GM18951 (cell line): ENCODE results near the gene PSMB3.

ENCODE experiments used
- POLR2A ChIP-seq: IDR thresholded peaks from 4 replicates; pipeline ENCODE4 v1.6.1; 2011; ENCODE audit warnings: mild to moderate bottlenecking; ENCODE audit not compliant: insufficient read length, insufficient read depth; ENCODE audit errors: extremely low read depth
- in situ Hi-C: fragments of 300-500 bp; cut with MboI; formaldehyde crosslinking; loops from one replicate; pipeline ENCODE4 v1.12.0; 2022; ENCODE audit warnings: low sequenced_read_pairs, mixed read lengths, inconsistent platforms; ENCODE audit not compliant: unreplicated experiment

Gene PSMB3

GRCh38 chr17:38727736-38728135, 24.8 kb upstream of the PSMB3 start:
- TF ChIP-seq POLR2A, result no peak
- in situ Hi-C loops, result no loop called here

DNA sequence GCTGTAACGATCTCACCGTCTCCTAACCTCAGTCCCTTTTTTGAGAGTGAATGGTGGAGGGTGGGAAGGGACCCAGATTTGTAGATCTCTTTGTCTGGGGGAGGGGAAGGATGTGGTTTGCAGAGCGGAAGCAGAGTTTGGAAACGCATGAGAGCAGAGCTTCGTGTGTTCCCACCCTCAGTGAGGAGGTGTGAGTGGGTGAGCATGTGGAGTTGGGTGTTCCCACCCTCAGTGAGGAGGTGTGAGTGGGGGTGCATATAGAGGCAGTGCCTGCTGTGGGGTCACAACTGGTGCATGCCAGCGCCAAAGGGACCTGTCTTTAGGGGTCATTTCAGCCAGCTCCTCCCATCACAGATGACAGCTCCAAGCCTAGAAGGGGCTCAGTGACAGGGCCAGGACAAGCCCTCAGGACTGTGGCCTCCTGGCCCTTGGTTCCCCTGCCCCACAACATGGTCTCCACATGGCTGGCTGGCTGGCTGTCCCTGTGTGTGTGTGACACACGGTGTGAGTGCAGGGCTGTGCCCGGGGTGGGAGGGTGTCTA, 24.2 kb upstream of the PSMB3 start:
- in situ Hi-C loops, result no loop called here
- TF ChIP-seq POLR2A, result no peak

GRCh38 chr17:38729368-38729885, 23.1 kb upstream of the PSMB3 start:
- in situ Hi-C loops, result no loop called here
- no peak for TF ChIP-seq POLR2A

DNA sequence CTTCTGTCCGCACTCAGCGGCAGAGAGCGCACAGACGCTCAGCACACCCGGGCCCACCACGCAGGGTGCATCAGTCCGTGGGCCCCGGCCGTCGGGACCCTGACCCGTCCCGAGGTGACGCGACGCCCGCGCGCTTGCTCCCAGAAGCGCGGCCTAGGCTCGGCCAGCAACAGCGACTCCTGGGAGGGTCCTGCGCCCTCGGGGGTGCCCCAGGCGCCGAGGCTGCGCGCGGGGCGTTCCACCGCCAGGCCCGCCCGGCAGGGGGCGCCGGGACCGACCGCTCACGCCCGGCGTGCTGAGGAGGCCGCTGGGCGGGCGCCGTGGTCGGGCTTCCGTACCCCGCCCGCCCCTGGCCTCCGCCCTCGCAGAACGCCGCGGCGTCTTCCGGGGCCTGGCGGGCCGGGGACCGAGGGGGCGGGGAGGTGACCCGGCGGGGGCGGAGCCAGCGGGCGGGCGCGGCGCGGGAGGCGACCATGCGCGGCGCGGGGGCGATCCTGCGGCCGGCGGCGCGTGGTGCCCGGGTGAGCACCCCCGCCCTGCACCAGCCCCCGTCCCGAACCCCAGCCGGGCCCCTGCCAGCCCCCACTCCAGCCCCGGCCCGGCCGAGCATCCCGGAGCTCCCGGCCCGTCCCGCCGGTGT, 22.5 kb upstream of the PSMB3 start, which contains the start of gene CISD3:
CISD3 (plus strand) TSS at position 456 of the 640 bp plus-strand sequence; CDS start at position 474, 18 bp downstream.
- peak; percentile 57 for TF ChIP-seq POLR2A
- in situ Hi-C loops, result no loop called here

GRCh38 chr17:38730526-38731379, 21.8 kb upstream of the PSMB3 start:
- no peak for TF ChIP-seq POLR2A
- in situ Hi-C loops, result no loop called here

- in situ Hi-C loops, result no loop called here
Measured at GRCh38 chr17:38731526-38732294, 20.8 kb upstream of the PSMB3 start.

GRCh38 chr17:38732376-38733281, 19.9 kb upstream of the PSMB3 start:
- no peak for TF ChIP-seq POLR2A
- in situ Hi-C loops, result no loop called here

More at GRCh38 chr17:38731526-38732294, 20.8 kb upstream of the PSMB3 start:
- TF ChIP-seq POLR2A, result no peak

- TF ChIP-seq POLR2A, result no peak
- in situ Hi-C loops, result no loop called here
Measured at GRCh38 chr17:38733282-38733981, 19.1 kb upstream of the PSMB3 start.

DNA sequence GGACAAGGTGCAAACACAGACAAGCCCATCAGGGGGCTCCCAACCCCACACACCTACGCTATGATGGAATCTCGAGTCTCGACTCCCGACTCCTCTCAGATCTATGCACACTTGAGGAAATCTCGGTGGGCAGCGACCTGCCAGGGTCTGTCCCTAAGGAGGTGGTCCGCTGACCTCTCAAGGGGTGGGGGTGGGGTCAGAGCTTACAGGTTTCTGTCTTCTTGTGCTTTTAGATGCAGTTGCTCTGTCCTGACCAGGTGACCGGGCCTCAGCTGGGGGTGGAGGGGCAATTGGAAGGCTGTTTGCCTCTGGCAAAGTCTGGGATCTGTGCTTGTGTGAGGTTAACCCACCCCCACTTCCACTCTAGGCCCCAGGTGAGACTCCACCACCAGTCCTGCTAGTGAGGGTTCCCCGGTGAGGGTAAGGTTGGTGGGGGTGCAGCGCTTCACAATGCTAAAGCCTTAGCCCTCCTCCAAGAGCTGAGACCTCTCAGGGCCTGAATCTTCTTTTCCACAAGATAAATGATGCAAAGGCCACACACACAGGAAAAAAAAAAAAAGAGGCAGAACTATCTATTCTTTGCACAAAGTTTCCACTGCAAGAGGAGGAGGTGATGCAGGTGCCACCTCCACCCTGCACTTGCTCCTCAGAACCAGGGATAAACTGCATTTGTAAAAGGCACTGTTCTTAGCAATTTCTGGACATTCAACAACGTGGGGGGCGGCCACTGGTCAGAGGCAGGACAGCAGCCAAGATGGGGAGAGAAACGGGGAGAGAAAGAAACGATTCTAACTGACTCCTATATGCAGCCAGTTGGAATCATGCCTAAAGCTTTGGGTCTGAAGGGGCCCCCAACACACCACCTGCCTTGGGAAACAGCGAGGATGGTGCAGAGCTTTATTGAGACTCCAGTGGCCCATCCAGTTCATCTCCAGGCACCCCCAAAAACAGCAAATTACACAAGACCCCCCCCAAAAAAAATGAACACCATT, 18.3 kb upstream of the PSMB3 start:
- in situ Hi-C loops, result no loop called here
- no peak for TF ChIP-seq POLR2A
